Neural cell (in vitro differentiated cells): ENCODE data around the gene MMP3. TPM values are rescaled to one million over a fixed set of nuclear protein-coding genes. Genes with fewer than 3 reads are reported as not detected.

Experiments used
- H2AFZ ChIP-seq: fragments of 200-600, 300-800 bp; sonication (generic), shearing (Covaris generic); 2 replicates; pipeline ENCODE4 v1.6.0; 2014; ENCODE audit warnings: low read depth, mild to moderate bottlenecking, antibody characterized with exemption, low read length, moderate library complexity
- H3F3A ChIP-seq: fragments of 200-600 bp; shearing (Covaris generic); 2 replicates; pipeline ENCODE4 v1.6.1; 2016; ENCODE audit warnings: mild to moderate bottlenecking, moderate library complexity, mixed read lengths, antibody characterized with exemption, low read length; ENCODE audit not compliant: insufficient read depth, poor library complexity, severe bottlenecking
- H3K27ac ChIP-seq: fragments of 200-600, 300-800 bp; sonication (generic), shearing (Covaris generic); 2 replicates; pipeline ENCODE4 v1.5.1; 2014; ENCODE audit warnings: mild to moderate bottlenecking, low read length, moderate library complexity
- H3K27me3 ChIP-seq: fragments of 300-800, 200-600 bp; sonication (generic), shearing (Covaris generic); 2 replicates; pipeline ENCODE4 v1.6.0; 2014; ENCODE audit warnings: mild to moderate bottlenecking, low read depth, low read length, moderate library complexity; ENCODE audit not compliant: insufficient read depth
- H3K36me3 ChIP-seq: fragments of 300-800, 200-600 bp; sonication (generic), shearing (Covaris generic); 2 replicates; pipeline ENCODE4 v1.5.1; 2014; ENCODE audit warnings: mild to moderate bottlenecking, antibody characterized with exemption, low read length, moderate library complexity; ENCODE audit not compliant: insufficient read depth
- H3K4me2 ChIP-seq: fragments of 300-800, 200-600 bp; sonication (generic), shearing (Covaris generic); 2 replicates; pipeline ENCODE4 v1.6.0; 2014; ENCODE audit warnings: mild to moderate bottlenecking, low read length
- H3K4me3 ChIP-seq: fragments of 300-800, 200-600 bp; sonication (generic), shearing (Covaris generic); 2 replicates; pipeline ENCODE4 v1.5.1; 2014; ENCODE audit warnings: mild to moderate bottlenecking, low read length, moderate library complexity
- H3K79me2 ChIP-seq: fragments of 200-600 bp; shearing (Covaris generic); replicated peaks from 2 replicates; pipeline ENCODE4 v1.6.0; 2014; ENCODE audit warnings: mild to moderate bottlenecking, low read length, moderate library complexity; ENCODE audit not compliant: insufficient read depth
- H3K9ac ChIP-seq: fragments of 300-800, 200-600 bp; sonication (generic), shearing (Covaris generic); 2 replicates; pipeline ENCODE4 v1.6.1; 2016; ENCODE audit warnings: mild to moderate bottlenecking, low read length, mixed read lengths
- H3K9me2 ChIP-seq: fragments of 200-600 bp; shearing (Covaris generic); 2 replicates; pipeline ENCODE4 v1.6.1; 2016; ENCODE audit warnings: mild to moderate bottlenecking, low read length, mixed read lengths; ENCODE audit not compliant: insufficient read depth
- H3K9me3 ChIP-seq: fragments of 200-600, 300-800 bp; sonication (generic), shearing (Covaris generic); 2 replicates; pipeline ENCODE4 v1.6.1; 2016; ENCODE audit warnings: mild to moderate bottlenecking, mixed run types, low read length, moderate library complexity, mixed read lengths
- H4K20me1 ChIP-seq: fragments of 200-600 bp; shearing (Covaris generic); 2 replicates; pipeline ENCODE4 v1.6.1; 2016; ENCODE audit warnings: mild to moderate bottlenecking, mixed run types; ENCODE audit not compliant: insufficient read depth
- EP300 ChIP-seq: fragments of 450-650 bp; conservative IDR thresholded peaks from 2 replicates; pipeline ENCODE4 v1.6.1; 2014; ENCODE audit warnings: antibody characterized with exemption, mild to moderate bottlenecking, moderate library complexity; ENCODE audit not compliant: poor library complexity, severe bottlenecking
- EZH2 ChIP-seq: fragments of 200-600, 300-800 bp; shearing (Covaris generic), sonication (generic); IDR thresholded peaks from 2 replicates; pipeline ENCODE4 v1.6.1; 2014; ENCODE audit warnings: antibody characterized with exemption, low read length, borderline replicate concordance, mild to moderate bottlenecking; ENCODE audit not compliant: insufficient read depth, poor library complexity, severe bottlenecking
- MXI1 ChIP-seq: fragments of 450-650 bp; conservative IDR thresholded peaks from 2 replicates; pipeline ENCODE4 v1.6.1; 2014; ENCODE audit warnings: antibody characterized with exemption, mild to moderate bottlenecking; ENCODE audit not compliant: poor library complexity, severe bottlenecking
- POLR2AphosphoS5 ChIP-seq: IDR thresholded peaks from 2 replicates; pipeline ENCODE4 v1.6.1; 2012
- RAD21 ChIP-seq: fragments of 450-650 bp; conservative IDR thresholded peaks from 2 replicates; pipeline ENCODE4 v1.6.1; 2014; ENCODE audit warnings: antibody characterized with exemption, mild to moderate bottlenecking, moderate library complexity
- SMC3 ChIP-seq: fragments of 450-650 bp; conservative IDR thresholded peaks from 2 replicates; pipeline ENCODE4 v1.6.1; 2014; ENCODE audit warnings: antibody characterized with exemption, mild to moderate bottlenecking, moderate library complexity; ENCODE audit not compliant: poor library complexity
- TAF1 ChIP-seq: IDR thresholded peaks from 2 replicates; pipeline ENCODE4 v1.6.1; 2012; ENCODE audit warnings: low read depth
- polyA plus RNA-seq: library from polyadenylated mRNA; depleted of rRNA; stranded (reverse); fragments of >200 nt; gene quantifications from 2 replicates; pipeline ENCODE4 v1.2.3, GENCODE V29; 2014
- TF ChIP-seq, protein P1 (sequence below): fragments of 450-650 bp; IDR thresholded peaks from 2 replicates; pipeline ENCODE4 v1.5.1; 2014; ENCODE audit warnings: antibody characterized with exemption, mild to moderate bottlenecking, moderate library complexity; ENCODE audit not compliant: poor library complexity, severe bottlenecking
- TF ChIP-seq, protein P2 (sequence below): IDR thresholded peaks from 2 replicates; pipeline ENCODE4 v1.6.1; 2012; ENCODE audit warnings: borderline replicate concordance

The MMP3 gene
- polyA plus RNA-seq, 1 donor from 2014 or later: not detected

- Histone ChIP-seq H4K20me1 (no peaks in the 10 kb centered on the region), H3K27ac (no peak overlapping the region), H3K4me3 (no peak overlapping the region), H2AFZ (no peak overlapping the region), H3K36me3 (no peaks in the 10 kb centered on the region), H3K79me2 (no peaks in the 10 kb centered on the region), H3K9me2 (no peaks in the 10 kb centered on the region), H3F3A (no peaks in the 10 kb centered on the region), H3K4me2 (no peak overlapping the region), H3K9ac (no peak overlapping the region), H3K27me3 (no peaks in the 10 kb centered on the region), H3K9me3 (no peaks in the 10 kb centered on the region)
- TF ChIP-seq SMC3 (no peak), MXI1 (no peak), TAF1 (no peak), POLR2AphosphoS5 (no peak), EZH2 (no peak), EP300 (no peak)
These were observed 33.4 kb downstream of the MMP3 start for GRCh38 chr11:102809971-102810370.

DNA sequence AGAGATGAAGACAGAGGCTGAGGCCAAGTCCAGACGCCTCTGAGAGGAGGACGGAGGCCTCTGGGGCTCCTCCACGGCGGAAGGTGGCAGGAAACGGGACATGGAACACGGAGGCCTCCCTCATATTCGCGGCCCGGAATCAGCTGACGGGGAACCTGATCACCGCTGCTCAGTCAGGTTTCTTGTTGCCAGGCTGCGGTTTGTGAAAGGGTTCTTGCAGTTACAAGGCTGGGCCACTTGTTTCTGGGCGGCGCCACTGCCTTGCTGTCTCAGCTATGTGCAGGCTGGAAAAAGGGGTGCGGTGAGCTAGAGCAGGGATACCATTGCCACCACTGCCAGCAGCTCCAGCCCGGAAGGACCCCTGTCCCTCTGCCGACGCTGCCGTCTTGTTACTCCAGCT lies 35.5 kb downstream of the MMP3 start:
- Histone ChIP-seq H3K27ac (no peak overlapping the region), H3F3A (no peaks in the 10 kb centered on the region), H3K36me3 (no peaks in the 10 kb centered on the region), H3K9me3 (no peaks in the 10 kb centered on the region), H3K27me3 (no peaks in the 10 kb centered on the region), H3K4me3 (no peak overlapping the region), H4K20me1 (no peaks in the 10 kb centered on the region), H3K9ac (no peak overlapping the region), H3K79me2 (no peaks in the 10 kb centered on the region), H3K9me2 (no peaks in the 10 kb centered on the region), H2AFZ (no peak overlapping the region), H3K4me2 (no peak overlapping the region)
- TF ChIP-seq RAD21 (no peak), MXI1 (no peak), POLR2AphosphoS5 (no peak), EZH2 (no peak), SMC3 (no peak)
- TF ChIP-seq, protein P1, sequence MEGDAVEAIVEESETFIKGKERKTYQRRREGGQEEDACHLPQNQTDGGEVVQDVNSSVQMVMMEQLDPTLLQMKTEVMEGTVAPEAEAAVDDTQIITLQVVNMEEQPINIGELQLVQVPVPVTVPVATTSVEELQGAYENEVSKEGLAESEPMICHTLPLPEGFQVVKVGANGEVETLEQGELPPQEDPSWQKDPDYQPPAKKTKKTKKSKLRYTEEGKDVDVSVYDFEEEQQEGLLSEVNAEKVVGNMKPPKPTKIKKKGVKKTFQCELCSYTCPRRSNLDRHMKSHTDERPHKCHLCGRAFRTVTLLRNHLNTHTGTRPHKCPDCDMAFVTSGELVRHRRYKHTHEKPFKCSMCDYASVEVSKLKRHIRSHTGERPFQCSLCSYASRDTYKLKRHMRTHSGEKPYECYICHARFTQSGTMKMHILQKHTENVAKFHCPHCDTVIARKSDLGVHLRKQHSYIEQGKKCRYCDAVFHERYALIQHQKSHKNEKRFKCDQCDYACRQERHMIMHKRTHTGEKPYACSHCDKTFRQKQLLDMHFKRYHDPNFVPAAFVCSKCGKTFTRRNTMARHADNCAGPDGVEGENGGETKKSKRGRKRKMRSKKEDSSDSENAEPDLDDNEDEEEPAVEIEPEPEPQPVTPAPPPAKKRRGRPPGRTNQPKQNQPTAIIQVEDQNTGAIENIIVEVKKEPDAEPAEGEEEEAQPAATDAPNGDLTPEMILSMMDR: no peak
- TF ChIP-seq, protein P2, sequence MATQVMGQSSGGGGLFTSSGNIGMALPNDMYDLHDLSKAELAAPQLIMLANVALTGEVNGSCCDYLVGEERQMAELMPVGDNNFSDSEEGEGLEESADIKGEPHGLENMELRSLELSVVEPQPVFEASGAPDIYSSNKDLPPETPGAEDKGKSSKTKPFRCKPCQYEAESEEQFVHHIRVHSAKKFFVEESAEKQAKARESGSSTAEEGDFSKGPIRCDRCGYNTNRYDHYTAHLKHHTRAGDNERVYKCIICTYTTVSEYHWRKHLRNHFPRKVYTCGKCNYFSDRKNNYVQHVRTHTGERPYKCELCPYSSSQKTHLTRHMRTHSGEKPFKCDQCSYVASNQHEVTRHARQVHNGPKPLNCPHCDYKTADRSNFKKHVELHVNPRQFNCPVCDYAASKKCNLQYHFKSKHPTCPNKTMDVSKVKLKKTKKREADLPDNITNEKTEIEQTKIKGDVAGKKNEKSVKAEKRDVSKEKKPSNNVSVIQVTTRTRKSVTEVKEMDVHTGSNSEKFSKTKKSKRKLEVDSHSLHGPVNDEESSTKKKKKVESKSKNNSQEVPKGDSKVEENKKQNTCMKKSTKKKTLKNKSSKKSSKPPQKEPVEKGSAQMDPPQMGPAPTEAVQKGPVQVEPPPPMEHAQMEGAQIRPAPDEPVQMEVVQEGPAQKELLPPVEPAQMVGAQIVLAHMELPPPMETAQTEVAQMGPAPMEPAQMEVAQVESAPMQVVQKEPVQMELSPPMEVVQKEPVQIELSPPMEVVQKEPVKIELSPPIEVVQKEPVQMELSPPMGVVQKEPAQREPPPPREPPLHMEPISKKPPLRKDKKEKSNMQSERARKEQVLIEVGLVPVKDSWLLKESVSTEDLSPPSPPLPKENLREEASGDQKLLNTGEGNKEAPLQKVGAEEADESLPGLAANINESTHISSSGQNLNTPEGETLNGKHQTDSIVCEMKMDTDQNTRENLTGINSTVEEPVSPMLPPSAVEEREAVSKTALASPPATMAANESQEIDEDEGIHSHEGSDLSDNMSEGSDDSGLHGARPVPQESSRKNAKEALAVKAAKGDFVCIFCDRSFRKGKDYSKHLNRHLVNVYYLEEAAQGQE: no peak

DNA sequence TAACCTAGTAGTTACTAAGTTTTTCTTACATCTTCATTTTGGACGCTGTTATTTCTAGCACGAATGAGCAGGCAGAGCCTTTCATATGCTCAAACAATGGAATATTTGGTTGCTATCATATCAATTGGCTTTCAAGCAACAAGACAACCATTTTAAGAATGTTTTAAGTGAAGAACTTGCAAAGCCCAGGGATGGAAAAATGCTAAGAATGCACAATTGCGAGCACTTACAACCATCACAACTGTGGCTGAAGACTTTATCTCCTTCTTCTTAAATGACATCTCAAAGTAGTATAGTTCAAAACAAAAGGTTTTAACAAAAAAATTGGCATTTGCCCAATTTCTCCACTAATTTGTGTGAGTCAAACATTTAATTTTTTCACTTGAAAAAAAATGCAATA lies 37.1 kb downstream of the MMP3 start:
- Histone ChIP-seq H3K36me3 (no peaks in the 10 kb centered on the region), H3F3A (no peaks in the 10 kb centered on the region), H3K79me2 (no peaks in the 10 kb centered on the region), H3K4me2 (no peak overlapping the region), H2AFZ (no peak overlapping the region), H4K20me1 (no peaks in the 10 kb centered on the region), H3K9me3 (no peaks in the 10 kb centered on the region), H3K9ac (no peak overlapping the region), H3K27me3 (no peaks in the 10 kb centered on the region), H3K9me2 (no peaks in the 10 kb centered on the region), H3K27ac (no peak overlapping the region), H3K4me3 (no peak overlapping the region)
- TF ChIP-seq TAF1: no peak
- TF ChIP-seq, protein P2: no peak
